GM19328 (cell line): ENCODE measurements around the gene LHX3.

Experiments used
- ATAC-seq: cut with Tn5 transposase; IDR thresholded peaks from one replicate; pipeline ENCODE4 v1.9.1; 2021; ENCODE audit warnings: mild to moderate bottlenecking, moderate library complexity; ENCODE audit not compliant: unreplicated experiment

The LHX3 gene

DNA sequence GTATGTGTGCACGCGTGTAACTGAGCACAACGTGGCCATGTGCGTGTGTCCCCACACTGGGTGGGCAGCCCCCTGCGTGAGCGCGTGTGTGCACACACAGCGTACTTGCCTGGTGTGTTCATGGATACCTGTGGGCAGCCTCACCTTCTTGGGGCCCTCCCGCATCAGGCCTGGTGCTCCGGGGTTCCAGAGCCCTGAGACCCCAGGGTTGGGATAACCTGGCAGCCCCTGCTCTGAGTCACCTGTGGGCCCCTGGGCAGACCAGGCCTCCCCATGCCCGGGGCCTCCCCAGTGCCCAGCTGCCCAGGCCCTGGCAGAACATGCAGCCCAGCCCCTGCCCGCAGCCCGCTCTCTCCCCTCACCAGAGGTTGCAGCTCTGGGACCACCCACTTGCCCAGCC is 25.2 kb downstream of the LHX3 start:
- ATAC-seq: no peak

DNA sequence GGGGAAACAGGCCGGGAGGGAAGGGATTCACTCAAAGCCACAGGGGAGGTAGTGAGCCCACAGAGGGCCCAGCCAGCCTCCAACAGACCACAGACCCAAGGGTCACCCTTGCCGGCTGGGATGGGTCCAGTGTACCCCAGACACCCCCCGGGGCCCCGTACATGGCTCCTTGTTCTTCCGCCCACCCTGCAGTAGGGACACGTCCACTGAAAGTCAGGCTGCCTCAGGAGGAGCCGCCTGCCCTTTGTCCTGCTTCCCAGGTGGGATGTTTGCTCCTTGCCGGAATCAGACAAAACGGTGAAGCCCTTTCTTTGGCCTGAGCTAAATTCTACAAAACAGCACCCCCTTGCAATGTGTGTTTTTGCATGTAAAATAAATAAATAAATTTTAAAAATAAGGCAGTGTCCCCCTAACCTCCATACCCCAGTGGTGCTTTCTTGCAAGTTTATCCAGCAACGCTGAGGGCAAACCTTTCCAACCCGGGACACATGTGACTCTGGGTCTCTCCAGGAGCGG is 25.8 kb downstream of the LHX3 start:
- no peak for ATAC-seq

DNA sequence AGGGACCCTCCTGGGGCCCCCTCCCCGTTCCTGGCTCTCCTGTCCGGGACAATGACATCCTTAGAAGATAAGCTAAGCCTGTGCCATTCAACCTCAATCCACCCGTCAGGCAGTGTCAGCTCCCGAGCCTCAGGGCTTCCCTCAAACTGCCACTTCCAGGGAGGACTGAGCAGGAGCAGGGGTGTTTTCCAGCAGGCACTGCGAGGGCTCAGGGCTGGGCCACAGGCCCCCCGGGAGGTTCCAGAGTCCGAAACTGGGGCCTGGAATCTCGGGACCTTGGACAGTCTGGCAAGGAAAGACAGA is 26.2 kb downstream of the LHX3 start:
- no peak for ATAC-seq

DNA sequence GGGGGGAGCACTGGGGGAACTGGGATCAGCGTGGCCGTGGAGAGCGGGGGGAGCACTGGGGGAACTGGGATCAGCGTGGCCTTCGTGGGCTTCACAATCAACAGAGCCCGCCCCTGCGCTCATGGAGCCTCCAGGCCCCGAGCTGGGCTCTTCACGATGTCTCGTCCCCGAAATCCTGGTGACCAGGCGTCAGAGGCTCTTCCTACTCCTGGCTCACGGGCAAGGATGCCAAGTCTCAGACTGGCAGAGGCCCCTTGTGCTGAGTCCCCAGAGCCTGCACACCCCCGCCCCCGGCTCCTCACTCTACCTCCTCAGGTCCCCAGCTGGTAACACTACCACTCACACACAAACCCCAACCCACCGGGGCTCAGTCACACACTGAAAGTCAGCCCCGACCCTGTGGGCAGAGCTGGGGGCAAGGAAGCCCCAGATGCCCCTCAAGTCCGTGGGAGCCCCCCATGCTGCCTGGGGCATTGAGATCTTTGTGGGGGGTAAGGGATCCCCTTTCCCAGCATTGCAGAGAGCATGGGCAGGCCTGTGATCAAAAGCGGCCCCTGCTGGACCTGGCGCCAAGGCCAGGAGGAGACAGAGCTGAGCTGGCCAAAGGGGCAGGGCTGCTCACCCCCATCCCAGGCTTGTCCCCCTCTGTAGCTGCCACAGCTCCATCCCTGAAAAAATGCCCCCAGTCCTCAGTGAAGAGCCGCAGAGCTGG is 26.7 kb downstream of the LHX3 start:
- no peak for ATAC-seq

DNA sequence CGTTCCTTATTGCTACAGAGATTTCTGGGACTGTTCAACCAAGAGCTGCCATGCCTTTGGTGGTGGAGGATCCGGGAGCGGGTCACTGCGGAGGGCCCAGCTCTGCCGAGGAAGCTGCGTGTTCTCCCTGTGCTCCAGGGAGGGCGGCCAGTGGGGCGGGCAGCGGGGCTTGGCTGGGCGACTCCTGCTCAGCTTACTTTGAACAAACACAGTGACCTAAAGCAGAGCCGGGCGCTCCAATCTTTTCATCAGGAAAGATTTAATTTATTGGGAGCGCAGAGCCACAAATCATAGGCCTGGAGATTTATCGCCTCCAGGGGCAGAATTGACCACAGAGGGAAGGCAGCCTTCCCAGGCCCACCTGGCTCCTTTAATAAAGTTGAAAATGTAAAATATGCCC is 27.7 kb downstream of the LHX3 start:
- ATAC-seq: no peak

- no peak for ATAC-seq
Measured at GRCh38 chr9:136175616-136176197, 29.2 kb downstream of the LHX3 start.

DNA sequence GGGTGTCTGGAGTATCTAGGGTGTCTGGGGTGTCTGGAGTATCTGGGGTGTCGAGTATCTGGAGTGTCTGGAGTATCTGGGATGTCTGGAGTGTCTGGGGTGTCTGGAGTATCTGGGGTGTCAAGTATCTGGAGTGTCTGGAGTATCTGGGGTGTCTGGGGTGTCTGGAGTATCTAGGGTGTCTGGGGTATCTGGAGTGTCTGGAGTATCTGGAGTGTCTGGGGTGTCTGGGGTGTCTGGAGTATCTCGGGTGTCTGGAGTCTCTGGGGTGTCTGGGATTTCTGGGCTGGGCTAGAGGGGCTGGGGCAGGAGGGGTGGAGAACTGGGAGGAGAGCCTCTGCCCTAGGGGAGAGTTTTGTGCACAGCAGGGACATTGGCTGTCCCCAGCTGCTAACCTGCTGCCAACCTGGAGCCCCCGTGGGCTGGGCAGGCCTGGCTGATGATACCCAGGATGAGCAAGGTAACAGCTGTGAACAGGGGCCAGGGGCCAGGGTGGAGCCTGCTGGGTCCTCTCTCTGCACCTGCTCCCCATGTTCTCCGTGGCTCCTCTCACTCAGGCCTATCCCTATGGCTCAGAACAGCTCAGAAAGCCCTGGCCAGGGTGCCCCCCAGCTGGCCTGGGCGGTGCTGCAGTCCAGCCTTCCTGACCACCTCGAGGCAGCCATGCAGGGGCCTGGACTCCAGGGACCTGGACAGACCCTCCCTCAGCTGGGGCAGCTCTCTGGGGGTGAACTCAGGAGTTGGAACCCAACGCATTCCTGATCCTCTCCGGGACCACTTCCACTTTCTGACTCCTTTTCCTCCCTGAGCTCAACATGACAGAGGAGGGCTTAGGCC is 29.9 kb downstream of the LHX3 start:
- no peak for ATAC-seq

DNA sequence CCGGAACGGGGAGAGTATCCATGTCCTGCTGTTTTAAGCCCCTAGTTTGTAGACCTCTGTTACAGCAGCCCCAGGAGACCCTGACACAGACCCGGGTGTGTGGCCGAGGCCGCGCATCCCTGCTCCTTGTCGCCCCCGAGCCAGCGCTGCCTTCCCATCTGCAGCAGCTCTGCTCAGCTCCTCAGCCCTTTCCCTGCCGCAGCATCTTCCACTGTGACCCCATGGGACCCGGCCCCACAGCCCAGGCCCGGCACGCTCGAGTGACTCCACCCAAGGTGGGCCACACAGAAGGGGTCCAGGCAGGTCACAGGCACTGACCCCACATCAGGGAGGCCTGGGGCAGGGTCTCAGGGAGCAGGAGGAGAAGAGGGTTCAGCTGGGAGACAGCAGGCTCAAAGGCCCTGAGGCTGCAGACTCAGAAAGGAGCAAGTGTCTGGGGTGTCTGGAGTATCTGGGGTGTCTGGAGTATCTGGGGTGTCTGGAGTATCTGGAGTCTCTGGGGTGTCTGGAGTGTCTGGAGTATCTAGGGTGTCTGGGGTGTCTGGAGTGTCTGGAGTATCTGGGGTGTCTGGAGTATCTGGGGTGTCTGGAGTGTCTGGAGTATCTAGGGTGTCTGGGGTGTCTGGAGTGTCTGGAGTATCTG is 31.2 kb downstream of the LHX3 start:
- ATAC-seq: no peak

- no peak for ATAC-seq
Measured at GRCh38 chr9:136172412-136173079, 32.4 kb downstream of the LHX3 start.

GRCh38 chr9:136171801-136172411 is 33.0 kb downstream of the LHX3 start:
- ATAC-seq: no peak

- no peak for ATAC-seq
Measured at GRCh38 chr9:136171009-136171800, 33.7 kb downstream of the LHX3 start.

GRCh38 chr9:136170006-136170901 is 34.7 kb downstream of the LHX3 start:
- no peak for ATAC-seq

- ATAC-seq: no peak
Measured at GRCh38 chr9:136169495-136169894, 35.4 kb downstream of the LHX3 start.

GRCh38 chr9:136163248-136163850 is 41.6 kb downstream of the LHX3 start:
- no peak for ATAC-seq

GRCh38 chr9:136160995-136161610 is 43.8 kb downstream of the LHX3 start:
- ATAC-seq: no peak

DNA sequence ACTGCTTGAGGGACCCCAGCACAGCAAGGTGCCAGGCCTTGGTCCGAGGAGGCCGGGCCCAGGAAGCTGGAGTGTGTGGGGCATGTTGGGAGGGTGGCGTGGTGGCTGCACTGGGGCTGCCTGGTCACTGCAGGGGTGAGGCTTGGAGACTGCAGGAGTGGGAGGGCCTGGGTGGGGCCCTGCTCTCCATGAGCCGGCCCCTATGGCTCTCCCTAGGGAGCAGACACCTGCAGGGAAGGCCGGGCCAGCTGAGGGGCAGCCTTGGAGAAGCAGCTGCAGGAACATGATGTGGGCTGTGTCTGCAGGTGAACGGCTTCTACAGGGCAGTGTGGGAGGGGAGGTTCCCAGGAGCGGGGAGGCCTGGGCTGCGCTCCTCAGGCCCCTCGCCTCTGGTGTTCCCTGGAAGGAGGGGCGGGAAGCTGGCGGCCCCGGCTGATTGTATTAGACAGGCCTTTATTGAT is 44.5 kb downstream of the LHX3 start:
- no peak for ATAC-seq

- ATAC-seq: no peak
Measured at GRCh38 chr9:136159851-136160250, 45.1 kb downstream of the LHX3 start.
